CD8-positive, alpha-beta memory T cell (primary cell): ENCODE measurements around the gene ASXL2. TPM values are rescaled to one million over a fixed set of nuclear protein-coding genes. Genes with fewer than 3 reads are reported as not detected.

Experiments
- polyA plus RNA-seq: library from polyadenylated mRNA; unstranded; fragments of 300-500 nt; fragmentation: Illumina TruSeq; gene quantifications from one replicate; pipeline ENCODE4 v1.2.3, GENCODE V29; 2021
- total RNA-seq, 2 experiments: library from RNA; stranded (reverse); gene quantifications; one replicate each; pipeline ENCODE4 v1.2.3, GENCODE V29; 2021

The ASXL2 gene
- total and polyA plus RNA-seq, 3 experiments from 2014 or later, result 10.9 to 72.7 (median 67.5) TPM

Other genes starting within 250 kb of the ASXL2 start
- 10 to 100 TPM; 15.2 to 16.8 TPM for gene DTNB, start 204.9 kb downstream of the ASXL2 start, total RNA-seq
- gene DTNB, start 204.9 kb downstream of the ASXL2 start, polyA plus RNA-seq, result 19.4 TPM
- 1 to 10 TPM; 4.9 to 5.5 TPM for gene KIF3C, start 104.0 kb upstream of the ASXL2 start, total RNA-seq
- gene KIF3C, start 104.0 kb upstream of the ASXL2 start, polyA plus RNA-seq, result 1.5 TPM
- 100 to 1,000 TPM; 155 to 167 TPM for gene RAB10, start 155.6 kb upstream of the ASXL2 start, total RNA-seq
- 93.3 TPM for gene RAB10, start 155.6 kb upstream of the ASXL2 start, polyA plus RNA-seq